Nephron (organoid): Measurements from ENCODE around the gene RSPO1.

Experiments
- H3K27ac Mint-ChIP-seq, 3 experiments: 2 replicates each; pipeline ENCODE4 v1.8.0; 2020; ENCODE audit warnings: mixed read lengths in 3 of 3, mild to moderate bottlenecking in 2 of 3, moderate library complexity in 1 of 3
- H3K27me3 Mint-ChIP-seq: 2 replicates; pipeline ENCODE4 v1.8.0; 2021; ENCODE audit warnings: low read depth, mild to moderate bottlenecking, moderate library complexity, mixed read lengths
- H3K36me3 Mint-ChIP-seq: 2 replicates; pipeline ENCODE4 v1.8.0; 2020; ENCODE audit warnings: low read depth, mixed read lengths
- H3K4me1 Mint-ChIP-seq: 2 replicates; pipeline ENCODE4 v1.8.0; 2020; ENCODE audit warnings: mixed read lengths
- H3K4me3 Mint-ChIP-seq, 3 experiments: 2 replicates each; pipeline ENCODE4 v1.8.0; 2020; ENCODE audit warnings: mild to moderate bottlenecking in 3 of 3, mixed read lengths in 3 of 3, moderate library complexity in 2 of 3
- H3K9me3 Mint-ChIP-seq: 2 replicates; pipeline ENCODE4 v1.8.0; 2020; ENCODE audit warnings: mixed read lengths
- TF ChIP-seq, protein P1 (sequence below), 3 experiments: fragments of 200-600 bp; sonication (generic); IDR thresholded peaks; one replicate each; pipeline ENCODE4 v1.5.0; 2021; ENCODE audit warnings: antibody characterized with exemption in 3 of 3; ENCODE audit not compliant: unreplicated experiment in 3 of 3

The RSPO1 gene

GRCh38 chr1:37567023-37567422 lies 67.7 kb downstream of the RSPO1 start:
- Mint-ChIP-seq H3K27ac (no peak overlapping the region), H3K9me3 (no peaks in the 10 kb centered on the region), H3K27me3 (no peaks in the 10 kb centered on the region), H3K4me3 (no peak overlapping the region), H3K36me3 (peaks cover 72% of the 10 kb centered on the region), H3K4me1 (no peaks in the 10 kb centered on the region)
- TF ChIP-seq, protein P1, sequence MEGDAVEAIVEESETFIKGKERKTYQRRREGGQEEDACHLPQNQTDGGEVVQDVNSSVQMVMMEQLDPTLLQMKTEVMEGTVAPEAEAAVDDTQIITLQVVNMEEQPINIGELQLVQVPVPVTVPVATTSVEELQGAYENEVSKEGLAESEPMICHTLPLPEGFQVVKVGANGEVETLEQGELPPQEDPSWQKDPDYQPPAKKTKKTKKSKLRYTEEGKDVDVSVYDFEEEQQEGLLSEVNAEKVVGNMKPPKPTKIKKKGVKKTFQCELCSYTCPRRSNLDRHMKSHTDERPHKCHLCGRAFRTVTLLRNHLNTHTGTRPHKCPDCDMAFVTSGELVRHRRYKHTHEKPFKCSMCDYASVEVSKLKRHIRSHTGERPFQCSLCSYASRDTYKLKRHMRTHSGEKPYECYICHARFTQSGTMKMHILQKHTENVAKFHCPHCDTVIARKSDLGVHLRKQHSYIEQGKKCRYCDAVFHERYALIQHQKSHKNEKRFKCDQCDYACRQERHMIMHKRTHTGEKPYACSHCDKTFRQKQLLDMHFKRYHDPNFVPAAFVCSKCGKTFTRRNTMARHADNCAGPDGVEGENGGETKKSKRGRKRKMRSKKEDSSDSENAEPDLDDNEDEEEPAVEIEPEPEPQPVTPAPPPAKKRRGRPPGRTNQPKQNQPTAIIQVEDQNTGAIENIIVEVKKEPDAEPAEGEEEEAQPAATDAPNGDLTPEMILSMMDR (IDR thresholded peaks at IDR 0.05; ENCODE audit: unreplicated experiment in 3 of 3): no peak

GRCh38 chr1:37564892-37565291 lies 69.8 kb downstream of the RSPO1 start:
- no peaks in the 10 kb centered on the region for H3K27me3 Mint-ChIP-seq
- peaks cover 68% of the 10 kb centered on the region for H3K36me3 Mint-ChIP-seq
- no peak overlapping the region for H3K4me3 Mint-ChIP-seq
- TF ChIP-seq, protein P1 (IDR thresholded peaks at IDR 0.05; ENCODE audit: unreplicated experiment in 3 of 3): no peak
- peaks cover 12% of the 10 kb centered on the region for H3K4me1 Mint-ChIP-seq
- no peaks in the 10 kb centered on the region for H3K9me3 Mint-ChIP-seq
- no peak overlapping the region for H3K27ac Mint-ChIP-seq

DNA sequence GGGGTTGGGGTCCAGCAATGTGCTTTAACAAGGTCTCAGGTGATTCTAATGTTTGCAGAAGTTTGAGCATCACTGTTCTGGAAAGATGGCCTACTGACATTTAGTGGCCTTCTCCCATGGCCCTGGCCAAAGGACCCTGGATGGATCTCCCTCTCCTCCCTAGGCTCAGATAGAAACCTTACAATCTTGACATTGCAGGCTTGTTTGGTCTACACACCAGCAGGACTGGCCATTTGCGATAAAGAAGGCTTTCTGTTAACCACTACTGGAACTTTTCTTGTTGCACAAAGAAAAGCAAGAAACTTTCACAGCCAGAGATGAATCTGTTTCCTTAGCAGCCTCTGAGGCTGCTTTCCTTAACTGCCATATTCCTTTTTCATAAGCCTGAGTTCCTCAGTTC lies 71.7 kb downstream of the RSPO1 start:
- H3K27me3 Mint-ChIP-seq: no peaks in the 10 kb centered on the region
- H3K9me3 Mint-ChIP-seq: no peaks in the 10 kb centered on the region
- TF ChIP-seq, protein P1 (IDR thresholded peaks at IDR 0.05; ENCODE audit: unreplicated experiment in 3 of 3): no peak
- peaks cover 49% of the 10 kb centered on the region for H3K36me3 Mint-ChIP-seq
- H3K27ac Mint-ChIP-seq: no peak overlapping the region
- no peak overlapping the region for H3K4me3 Mint-ChIP-seq
- H3K4me1 Mint-ChIP-seq: peaks cover 27% of the 10 kb centered on the region
